NCI-H2227 treated with DMSO at 0.1 percent for 48 hours (cell line): ENCODE measurements around the gene TREML2.
"Not testable (repeated sequence)": the region's sequence is repeated elsewhere in the genome, so short reads cannot be mapped to it uniquely, and the experiment has no call there.

ENCODE experiments used
- DNase-seq: peaks from one replicate; lab custom pipeline; 2025; lab: John Stamatoyannopoulos, UW

The TREML2 gene, protein sequence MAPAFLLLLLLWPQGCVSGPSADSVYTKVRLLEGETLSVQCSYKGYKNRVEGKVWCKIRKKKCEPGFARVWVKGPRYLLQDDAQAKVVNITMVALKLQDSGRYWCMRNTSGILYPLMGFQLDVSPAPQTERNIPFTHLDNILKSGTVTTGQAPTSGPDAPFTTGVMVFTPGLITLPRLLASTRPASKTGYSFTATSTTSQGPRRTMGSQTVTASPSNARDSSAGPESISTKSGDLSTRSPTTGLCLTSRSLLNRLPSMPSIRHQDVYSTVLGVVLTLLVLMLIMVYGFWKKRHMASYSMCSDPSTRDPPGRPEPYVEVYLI

DNA sequence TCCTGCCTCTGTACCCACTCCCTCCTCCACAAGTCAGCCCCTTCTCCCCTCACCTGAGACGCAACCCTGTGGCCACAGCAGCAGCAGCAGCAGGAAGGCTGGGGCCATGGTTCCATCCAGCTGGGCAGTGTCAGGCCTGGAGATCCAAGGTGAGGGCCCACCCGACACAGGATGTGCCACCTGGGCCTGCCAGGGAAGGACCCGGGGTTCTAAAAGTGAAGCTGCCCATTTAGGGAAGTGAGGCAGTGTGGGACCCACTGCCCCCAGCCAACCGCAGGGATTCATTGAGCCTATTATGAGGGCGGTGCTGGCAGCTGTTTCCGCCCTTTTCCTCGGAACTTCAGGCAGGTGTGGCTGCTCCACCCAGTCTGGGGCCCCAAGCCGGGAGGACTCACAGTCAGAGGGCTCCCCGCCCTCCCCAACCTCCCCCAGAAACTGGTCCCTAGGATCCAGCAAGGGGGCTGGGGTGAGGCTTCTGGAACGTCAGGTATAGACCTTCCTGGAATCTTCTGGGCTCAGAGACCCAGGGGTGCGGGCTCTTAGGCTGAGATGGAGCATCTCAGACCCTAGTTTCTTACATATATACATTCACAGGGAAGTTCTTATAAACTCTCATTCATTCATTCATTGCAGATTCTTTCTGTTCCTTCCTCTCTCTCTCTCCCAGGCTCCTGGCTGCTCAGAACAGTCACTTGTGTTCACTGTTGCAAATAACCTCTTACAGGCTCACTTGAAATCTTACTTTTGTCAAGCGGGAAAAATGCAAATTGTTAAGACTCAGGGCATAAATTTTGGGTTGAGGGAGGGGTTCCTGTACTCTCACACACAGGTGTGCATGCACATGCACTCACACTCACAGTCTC, at the start of gene TREML2:
Gene TREML2 (minus strand): TSS at position 249 of the 863 bp plus-strand sequence. CDS start 141 bp downstream, at position 108.
- DNase-seq, result no peak

GRCh38 chr6:41247882-41248705, 47.1 kb upstream of the TREML2 start:
- DNase-seq, result no peak

DNA sequence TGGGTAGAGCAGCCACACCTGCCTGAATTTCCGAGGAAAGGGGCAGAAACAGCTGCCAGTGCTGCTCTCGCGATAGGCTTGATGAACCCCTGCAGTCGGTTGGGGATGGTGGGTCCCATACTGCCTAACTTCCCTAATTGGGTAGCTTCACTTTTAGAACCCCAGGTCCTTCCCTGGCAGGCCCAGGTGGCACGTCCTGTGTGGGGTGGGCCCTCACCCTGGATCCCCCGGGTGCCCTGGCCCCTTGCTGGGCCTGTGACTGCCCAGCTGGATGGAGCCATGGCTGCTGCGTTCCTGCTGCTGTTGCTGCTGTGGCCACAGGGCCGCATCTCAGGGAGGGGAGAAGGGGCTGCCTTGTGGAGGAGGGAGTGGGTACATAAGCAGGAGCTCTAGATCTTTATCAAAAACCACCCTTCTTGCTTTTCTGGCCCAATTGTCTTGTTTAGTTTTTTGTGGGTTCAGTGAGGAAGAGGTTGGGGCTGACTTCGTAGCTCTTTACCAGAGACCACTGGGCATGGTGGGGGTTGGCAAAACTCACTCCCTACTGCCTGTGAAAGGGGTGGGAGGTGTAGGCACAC, 46.4 kb upstream of the TREML2 start:
- DNase-seq, result no peak

DNA sequence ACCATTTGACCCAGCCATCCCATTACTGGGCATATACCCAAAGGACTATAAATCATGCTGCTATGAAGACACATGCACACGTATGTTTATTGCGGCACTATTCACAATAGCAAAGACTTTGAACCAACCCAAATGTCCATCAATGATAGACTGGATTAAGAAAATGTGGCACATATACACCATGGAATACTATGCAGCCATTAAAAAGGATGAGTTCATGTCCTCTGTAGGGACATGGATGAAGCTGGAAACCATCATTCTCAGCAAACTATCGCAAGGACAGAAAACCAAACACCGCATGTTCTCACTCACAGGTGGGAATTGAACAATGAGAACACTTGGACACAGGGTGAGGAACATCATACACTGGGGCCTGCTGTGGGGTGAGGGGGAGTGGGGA, 45.6 kb upstream of the TREML2 start:
- not testable (repeated sequence) for DNase-seq

GRCh38 chr6:41239467-41240159, 38.7 kb upstream of the TREML2 start:
- no peak for DNase-seq

- DNase-seq, result no peak
These were observed 36.2 kb upstream of the TREML2 start for GRCh38 chr6:41237128-41237527.

DNA sequence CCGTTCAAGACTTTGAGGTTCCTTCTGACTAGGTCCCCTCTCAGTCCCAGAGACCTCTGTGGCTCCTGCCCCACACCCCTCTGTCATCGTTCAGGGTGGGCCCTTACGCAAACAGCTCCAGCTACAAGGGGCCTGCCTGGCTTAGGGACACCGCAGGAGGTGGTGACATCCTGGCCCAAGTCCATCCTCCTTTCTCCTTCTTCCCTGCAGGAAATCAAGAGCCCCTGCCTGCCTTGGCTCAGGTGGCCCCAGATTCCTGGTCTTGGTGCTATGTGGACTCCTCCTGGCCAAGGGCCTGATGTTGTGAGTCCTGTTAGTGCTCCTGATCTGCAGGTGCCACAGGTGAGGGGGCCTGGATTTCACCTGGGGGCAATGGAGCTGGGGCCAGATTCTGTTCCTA, 35.3 kb upstream of the TREML2 start:
- no peak for DNase-seq

DNA sequence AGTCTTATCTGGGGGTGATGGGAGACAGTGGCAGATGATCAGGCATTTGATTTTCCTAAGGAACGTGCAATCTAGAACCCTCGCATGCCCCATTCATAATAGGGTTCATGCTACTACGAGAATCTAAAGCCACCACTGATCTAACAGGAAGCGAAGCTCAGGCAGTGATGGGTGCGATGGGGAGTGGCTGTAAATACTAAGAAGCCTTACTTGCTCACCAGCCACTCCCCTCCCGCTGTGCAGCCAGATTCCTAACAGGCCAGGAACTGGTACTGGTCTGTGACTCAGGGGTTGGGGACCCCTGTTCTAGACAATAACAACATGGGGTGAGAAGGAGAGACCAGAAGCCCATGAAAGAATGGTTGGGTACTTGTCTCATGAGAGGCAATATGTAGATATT, 31.7 kb upstream of the TREML2 start:
- no peak for DNase-seq

- DNase-seq, result no peak
These were observed 30.3 kb upstream of the TREML2 start for GRCh38 chr6:41231246-41231645.

- DNase-seq, result no peak
These were observed 28.8 kb upstream of the TREML2 start for GRCh38 chr6:41229721-41230120.

- no peak for DNase-seq
These were observed 27.7 kb upstream of the TREML2 start for GRCh38 chr6:41228616-41229015.

DNA sequence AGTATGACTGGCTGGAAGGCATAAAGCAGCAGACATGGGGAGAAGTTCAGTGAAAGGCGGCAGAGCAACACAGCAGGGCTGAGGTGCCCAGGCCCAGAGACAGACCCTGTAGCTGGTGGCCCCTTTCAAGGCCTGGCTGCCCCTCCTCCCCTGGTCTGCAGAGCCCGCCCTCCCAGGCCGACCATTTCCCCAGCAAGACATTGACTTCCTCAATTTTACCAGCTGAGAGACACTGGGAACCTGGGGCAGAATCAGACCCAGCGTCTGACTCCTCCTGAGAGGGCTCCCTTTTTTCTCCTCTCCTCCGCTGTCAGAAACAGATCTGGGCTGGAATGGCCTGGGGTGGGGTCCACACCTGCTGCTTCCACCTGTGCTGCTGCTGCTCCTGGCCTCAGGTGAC, 27.1 kb upstream of the TREML2 start, which contains the start of gene TREML4:
Gene TREML4 (plus strand): TSS at position 254 of the 400 bp plus-strand sequence. CDS start 79 bp downstream, at position 333.
- DNase-seq, result no peak

GRCh38 chr6:41226752-41227151, 25.8 kb upstream of the TREML2 start:
- no peak for DNase-seq

DNA sequence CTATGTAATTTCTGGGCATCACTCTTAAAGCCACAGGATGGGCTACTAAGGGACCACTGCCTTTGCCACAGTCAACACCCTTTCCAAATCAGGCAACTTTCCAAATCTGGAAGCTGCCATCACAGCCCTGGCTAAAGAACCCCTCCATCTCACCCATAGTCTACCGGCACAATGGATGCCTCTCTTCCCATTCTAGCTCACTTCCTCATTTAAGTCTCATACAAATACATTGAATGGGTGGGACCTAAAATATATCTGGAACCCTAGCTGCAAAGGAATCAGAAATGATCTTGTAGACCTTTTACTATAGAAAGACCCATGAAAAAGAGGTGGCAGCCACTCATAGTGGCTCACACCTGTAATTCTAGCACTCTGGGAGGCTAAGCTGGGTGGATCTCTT, 23.9 kb upstream of the TREML2 start:
- no peak for DNase-seq

DNA sequence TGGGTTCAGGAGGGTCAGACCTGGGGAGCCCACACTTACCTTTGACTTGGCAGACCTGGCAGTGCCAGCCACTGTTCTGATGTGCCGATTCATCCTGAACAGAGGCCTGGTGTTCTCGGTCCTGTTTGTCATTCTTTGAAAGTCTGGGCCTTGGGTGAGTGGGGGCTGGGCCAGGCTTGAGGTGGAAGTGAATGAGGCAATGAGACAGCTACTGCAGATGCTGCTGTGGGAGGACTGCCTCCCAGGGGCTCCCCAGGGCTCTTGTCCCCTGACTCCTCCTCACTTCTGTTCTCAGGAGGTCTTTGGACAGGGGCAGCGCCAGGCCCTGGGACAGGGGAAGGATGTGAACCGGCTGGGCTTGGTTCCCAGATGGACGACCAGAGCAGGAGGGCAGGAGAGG, 21.6 kb upstream of the TREML2 start:
- no peak for DNase-seq

DNA sequence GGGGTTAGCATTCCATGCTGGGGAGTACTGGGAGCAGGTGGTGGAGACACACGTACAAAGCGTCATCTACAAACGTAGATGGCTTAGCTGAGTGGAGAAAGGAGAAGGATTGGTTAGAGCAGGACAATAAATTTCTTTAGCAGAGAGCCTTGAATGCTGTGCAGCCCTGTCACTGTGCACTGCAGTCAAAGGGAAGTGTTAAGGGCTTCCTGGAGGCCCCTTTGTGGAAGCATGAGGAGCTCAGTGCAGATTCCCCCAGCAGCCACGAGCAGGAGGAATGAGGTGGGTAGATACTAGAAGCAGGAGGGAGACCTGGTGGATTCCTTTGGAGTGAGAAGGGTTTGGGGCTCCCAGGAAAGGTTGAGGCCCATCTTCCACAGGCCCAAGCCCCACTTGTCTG, 21.1 kb upstream of the TREML2 start:
- no peak for DNase-seq

- DNase-seq, result no peak
These were observed 15.7 kb upstream of the TREML2 start for GRCh38 chr6:41216616-41217015.

GRCh38 chr6:41215777-41216176, 14.8 kb upstream of the TREML2 start:
- DNase-seq, result no peak

DNA sequence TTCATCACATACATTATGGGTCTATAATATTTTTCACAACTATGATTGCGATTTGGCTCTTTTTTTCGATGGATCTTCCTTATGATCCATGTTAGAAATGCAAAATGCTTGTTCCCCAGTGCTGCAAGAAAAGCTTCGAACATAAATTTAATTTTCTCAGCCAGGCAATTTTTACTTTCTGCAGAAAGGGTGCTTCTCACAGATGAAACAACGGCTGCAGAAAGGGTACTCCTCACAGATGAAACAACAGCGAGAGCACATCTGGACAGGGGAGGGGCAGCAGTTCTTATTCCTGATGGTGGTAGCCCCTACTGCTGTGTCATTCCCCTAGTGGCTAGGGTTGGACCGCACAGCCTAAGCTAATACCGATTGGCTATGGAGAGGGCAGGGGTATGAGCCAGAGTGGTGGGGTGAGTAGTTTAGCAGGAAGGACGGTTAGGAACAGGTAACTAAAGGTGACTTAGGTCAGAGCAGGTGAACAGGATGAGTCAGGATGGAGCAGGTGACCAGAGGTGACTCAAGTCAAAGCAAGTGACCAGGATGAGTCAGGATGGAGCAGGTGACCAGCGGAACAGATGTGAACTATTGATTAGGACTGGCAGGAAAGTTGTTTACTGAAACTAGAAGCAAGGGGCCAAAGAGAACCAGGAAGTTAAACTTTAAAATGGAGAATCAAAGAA, 13.8 kb upstream of the TREML2 start:
- DNase-seq, result no peak

GRCh38 chr6:41209547-41210320, 8.8 kb upstream of the TREML2 start:
- DNase-seq, result no peak
